ENCODE results near the gene URI1.
"Not testable (repeated sequence)": the region's sequence is repeated elsewhere in the genome, so short reads cannot be mapped to it uniquely, and the experiment has no call there.

GRCh38 chr19:29948759-29949470 is 6.9 kb downstream of the URI1 start:
- TF ChIP-seq EZH2 (IDR thresholded peaks at IDR 0.05; ENCODE audit: borderline replicate concordance, low read depth, low read length, severe bottlenecking), result not testable (repeated sequence)
- TF ChIP-seq, protein P1, sequence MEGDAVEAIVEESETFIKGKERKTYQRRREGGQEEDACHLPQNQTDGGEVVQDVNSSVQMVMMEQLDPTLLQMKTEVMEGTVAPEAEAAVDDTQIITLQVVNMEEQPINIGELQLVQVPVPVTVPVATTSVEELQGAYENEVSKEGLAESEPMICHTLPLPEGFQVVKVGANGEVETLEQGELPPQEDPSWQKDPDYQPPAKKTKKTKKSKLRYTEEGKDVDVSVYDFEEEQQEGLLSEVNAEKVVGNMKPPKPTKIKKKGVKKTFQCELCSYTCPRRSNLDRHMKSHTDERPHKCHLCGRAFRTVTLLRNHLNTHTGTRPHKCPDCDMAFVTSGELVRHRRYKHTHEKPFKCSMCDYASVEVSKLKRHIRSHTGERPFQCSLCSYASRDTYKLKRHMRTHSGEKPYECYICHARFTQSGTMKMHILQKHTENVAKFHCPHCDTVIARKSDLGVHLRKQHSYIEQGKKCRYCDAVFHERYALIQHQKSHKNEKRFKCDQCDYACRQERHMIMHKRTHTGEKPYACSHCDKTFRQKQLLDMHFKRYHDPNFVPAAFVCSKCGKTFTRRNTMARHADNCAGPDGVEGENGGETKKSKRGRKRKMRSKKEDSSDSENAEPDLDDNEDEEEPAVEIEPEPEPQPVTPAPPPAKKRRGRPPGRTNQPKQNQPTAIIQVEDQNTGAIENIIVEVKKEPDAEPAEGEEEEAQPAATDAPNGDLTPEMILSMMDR (IDR thresholded peaks at IDR 0.05; ENCODE audit: borderline replicate concordance, extremely low read depth, low read length, poor library complexity, severe bottlenecking), result not testable (repeated sequence)
